Ovary (tissue), 3 donors: ENCODE measurements around the gene USP4.

Source experiments
- CTCF ChIP-seq, 3 donors: fragments of 450-650 bp in 2 of 3; fragments of 200-600 bp in 1 of 3; IDR thresholded peaks; one replicate each; pipeline versions ENCODE4 v1.5.1 to v1.8.0; 2016 to 2022; ENCODE audit warnings: antibody characterized with exemption in 3 of 3, mild to moderate bottlenecking in 1 of 3
- EP300 ChIP-seq: sonication (generic); formaldehyde crosslinking; IDR thresholded peaks from one replicate; pipeline ENCODE4 v1.6.1; 2017; ENCODE audit warnings: antibody characterized with exemption
- POLR2A ChIP-seq: fragments of 450-650 bp; IDR thresholded peaks from one replicate; pipeline ENCODE4 v1.6.1; 2017; ENCODE audit warnings: antibody characterized with exemption, mild to moderate bottlenecking, moderate library complexity
- donor health status: DM: no; HTN: no; CAD: no.

GRCh38 chr3:49270156-49270500 lies 69.7 kb downstream of the USP4 start:
- no peak for TF ChIP-seq CTCF (IDR thresholded peaks at IDR 0.05)
- TF ChIP-seq POLR2A, result no peak
- TF ChIP-seq EP300, result no peak
